Epithelial cell of esophagus (primary cell): ENCODE measurements around the gene RPL36A.

Experiments used
- DNase-seq: peaks from one replicate; pipeline ENCODE4 v3.0.0; 2010; ENCODE audit warnings: low read depth
- H3K4me3 ChIP-seq: 2 replicates; pipeline ENCODE4 v1.5.1; 2011; ENCODE audit warnings: mild to moderate bottlenecking, low read length, control low read depth
- TF ChIP-seq, protein P1 (sequence below): IDR thresholded peaks from 2 replicates; pipeline ENCODE4 v1.5.1; 2011; ENCODE audit warnings: low read depth, mild to moderate bottlenecking, low read length, control low read depth, inconsistent platforms; ENCODE audit not compliant: insufficient read depth; ENCODE audit errors: missing control alignments

Gene RPL36A

GRCh38 chrX:101388604-101389003 lies 2.2 kb upstream of the RPL36A start:
- H3K4me3 ChIP-seq = no peak overlapping the region
- no peak for DNase-seq
- TF ChIP-seq, protein P1, sequence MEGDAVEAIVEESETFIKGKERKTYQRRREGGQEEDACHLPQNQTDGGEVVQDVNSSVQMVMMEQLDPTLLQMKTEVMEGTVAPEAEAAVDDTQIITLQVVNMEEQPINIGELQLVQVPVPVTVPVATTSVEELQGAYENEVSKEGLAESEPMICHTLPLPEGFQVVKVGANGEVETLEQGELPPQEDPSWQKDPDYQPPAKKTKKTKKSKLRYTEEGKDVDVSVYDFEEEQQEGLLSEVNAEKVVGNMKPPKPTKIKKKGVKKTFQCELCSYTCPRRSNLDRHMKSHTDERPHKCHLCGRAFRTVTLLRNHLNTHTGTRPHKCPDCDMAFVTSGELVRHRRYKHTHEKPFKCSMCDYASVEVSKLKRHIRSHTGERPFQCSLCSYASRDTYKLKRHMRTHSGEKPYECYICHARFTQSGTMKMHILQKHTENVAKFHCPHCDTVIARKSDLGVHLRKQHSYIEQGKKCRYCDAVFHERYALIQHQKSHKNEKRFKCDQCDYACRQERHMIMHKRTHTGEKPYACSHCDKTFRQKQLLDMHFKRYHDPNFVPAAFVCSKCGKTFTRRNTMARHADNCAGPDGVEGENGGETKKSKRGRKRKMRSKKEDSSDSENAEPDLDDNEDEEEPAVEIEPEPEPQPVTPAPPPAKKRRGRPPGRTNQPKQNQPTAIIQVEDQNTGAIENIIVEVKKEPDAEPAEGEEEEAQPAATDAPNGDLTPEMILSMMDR = no peak

DNA sequence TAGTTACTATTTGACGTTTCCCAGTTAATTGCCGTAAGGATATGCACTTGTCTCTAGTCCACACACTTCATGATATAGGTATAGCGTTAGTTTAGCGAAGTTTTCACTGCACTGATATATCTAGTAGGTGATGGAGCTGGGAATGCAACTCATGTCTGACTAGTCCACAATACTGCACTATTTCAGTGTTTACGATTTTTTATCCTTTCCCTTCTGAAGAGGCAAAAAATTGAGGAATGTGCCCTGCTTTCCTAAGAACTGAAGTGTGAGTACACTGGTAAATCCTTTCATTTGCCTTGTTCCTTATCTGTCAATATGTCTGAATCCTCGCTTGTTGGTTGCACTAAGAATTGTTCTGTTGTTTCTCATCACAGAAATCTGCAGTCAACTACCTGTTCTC lies 1.0 kb downstream of the RPL36A start:
- DNase-seq = no peak
- TF ChIP-seq, protein P1 = no peak
- peak overlapping the region; percentile 77 for H3K4me3 ChIP-seq

DNA sequence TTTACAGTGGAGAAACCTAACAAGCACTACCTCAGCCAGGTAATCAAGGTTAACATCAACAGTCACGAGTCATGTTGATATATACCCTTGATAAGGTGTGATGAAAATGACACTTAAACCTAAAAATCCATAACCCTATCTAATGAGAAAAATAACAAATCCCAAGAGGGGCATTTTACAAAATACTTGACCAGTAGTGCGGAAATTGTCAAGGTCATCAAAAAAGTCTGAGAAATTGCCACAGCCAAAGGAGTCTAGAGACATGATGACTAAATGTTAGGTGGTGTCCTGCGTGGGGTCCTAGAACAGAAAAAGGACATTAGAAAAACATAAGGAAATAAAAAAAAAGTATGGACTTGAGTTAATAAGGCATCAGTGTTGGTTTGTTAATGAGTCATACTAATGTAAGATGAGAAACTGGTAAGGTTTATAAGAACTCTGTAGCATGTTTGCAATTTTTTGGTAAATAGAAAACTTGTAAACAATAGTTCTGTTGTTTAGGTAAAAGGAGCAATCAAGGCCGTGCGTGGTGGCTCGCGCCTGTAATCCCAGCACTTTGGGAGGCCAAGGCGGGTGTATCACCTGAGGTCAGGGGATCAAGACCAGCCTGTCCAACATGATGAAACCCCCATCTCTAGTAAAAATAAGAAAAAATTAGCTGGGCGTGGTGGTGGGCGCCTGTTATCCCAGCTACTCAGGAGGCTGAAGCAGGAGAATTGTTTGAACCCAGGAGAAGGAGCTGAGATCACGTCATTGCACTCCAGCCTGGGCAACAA lies 2.9 kb downstream of the RPL36A start:
- no peak overlapping the region for H3K4me3 ChIP-seq
- TF ChIP-seq, protein P1 = no peak
- no peak for DNase-seq

GRCh38 chrX:101394372-101394771 lies 3.6 kb downstream of the RPL36A start:
- TF ChIP-seq, protein P1 = no peak
- DNase-seq = no peak
- no peak overlapping the region for H3K4me3 ChIP-seq

DNA sequence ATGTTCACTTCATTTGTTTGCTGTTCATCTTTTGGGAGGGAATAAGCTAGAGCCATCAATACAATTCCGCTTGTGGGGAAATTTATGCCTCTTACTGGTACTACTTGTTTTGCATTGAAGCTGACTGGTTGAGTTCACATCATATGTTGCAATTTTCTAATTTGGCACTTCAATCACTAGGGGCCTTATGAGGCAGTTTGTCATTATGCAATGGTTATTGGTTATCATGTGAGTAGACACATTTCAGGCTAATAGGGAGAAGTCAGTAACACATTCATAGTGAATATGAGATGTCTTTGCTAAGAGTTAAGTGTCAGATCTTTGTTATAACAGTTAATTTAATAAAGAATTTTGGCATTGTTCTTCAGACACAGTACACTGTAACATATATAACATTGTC lies 5.0 kb downstream of the RPL36A start:
- peak; percentile 44 for DNase-seq
- TF ChIP-seq, protein P1 = no peak
- H3K4me3 ChIP-seq = no peak overlapping the region

- no peak overlapping the region for H3K4me3 ChIP-seq
- DNase-seq = no peak
- TF ChIP-seq, protein P1 = no peak
Observed at GRCh38 chrX:101397779-101398178, 7.0 kb downstream of the RPL36A start.

- TF ChIP-seq, protein P1 = no peak
- DNase-seq = no peak
- no peak overlapping the region for H3K4me3 ChIP-seq
Observed at GRCh38 chrX:101398694-101399093, 7.9 kb downstream of the RPL36A start.
